Measurements from ENCODE around the gene TMEM63C. TPM values are rescaled to one million over a fixed set of nuclear protein-coding genes. Genes with fewer than 3 reads are reported as not detected.

Gene TMEM63C
- polyA plus RNA-seq (2012; ENCODE audit: missing spikeins), result 0.08 TPM

GRCh38 chr14:77181603-77182437, at the start of gene TMEM63C:
Gene TMEM63C, plus strand, starts transcription at chr14:77181798. Its CDS starts 37,016 bp downstream, at chr14:77218814.
- peak; percentile 27 for FAIRE-seq

GRCh38 chr14:77131871-77132486, 49.6 kb upstream of the TMEM63C start:
- FAIRE-seq, result no peak
- TF ChIP-seq TAF1 (IDR thresholded peaks at IDR 0.05; ENCODE audit: borderline replicate concordance, low read depth, low read length), result no peak
- TF ChIP-seq POLR2A (IDR thresholded peaks at IDR 0.05; ENCODE audit: low read depth, low read length), result no peak
- TF ChIP-seq POLR2AphosphoS5 (IDR thresholded peaks at IDR 0.05; ENCODE audit: low read depth, low read length), result no peak
- DNase-seq (ENCODE audit: insufficient read length), result no peak

More at GRCh38 chr14:77181603-77182437, at the start of gene TMEM63C:
- TF ChIP-seq POLR2A (IDR thresholded peaks at IDR 0.05; ENCODE audit: low read depth, low read length), result no peak
- TF ChIP-seq POLR2AphosphoS5 (IDR thresholded peaks at IDR 0.05; ENCODE audit: low read depth, low read length), result no peak
- TF ChIP-seq TAF1 (IDR thresholded peaks at IDR 0.05; ENCODE audit: borderline replicate concordance, low read depth, low read length), result no peak
- DNase-seq (ENCODE audit: insufficient read length), result peak; percentile 53

GRCh38 chr14:77133720-77134338, 47.8 kb upstream of the TMEM63C start:
- FAIRE-seq (peak; percentile 44), DNase-seq (ENCODE audit: insufficient read length) (peak; percentile 73)
- TF ChIP-seq TAF1 (IDR thresholded peaks at IDR 0.05; ENCODE audit: borderline replicate concordance, low read depth, low read length) (no peak), POLR2AphosphoS5 (IDR thresholded peaks at IDR 0.05; ENCODE audit: low read depth, low read length) (no peak), POLR2A (IDR thresholded peaks at IDR 0.05; ENCODE audit: low read depth, low read length) (no peak)

GRCh38 chr14:77139022-77139421, 42.6 kb upstream of the TMEM63C start:
- no peak for TF ChIP-seq POLR2AphosphoS5 (IDR thresholded peaks at IDR 0.05; ENCODE audit: low read depth, low read length)
- DNase-seq (ENCODE audit: insufficient read length), result no peak
- FAIRE-seq, result no peak

- DNase-seq (ENCODE audit: insufficient read length) (peak; percentile 60), FAIRE-seq (no peak)
- no peak for TF ChIP-seq POLR2AphosphoS5 (IDR thresholded peaks at IDR 0.05; ENCODE audit: low read depth, low read length)
- no peak for TF ChIP-seq TAF1 (IDR thresholded peaks at IDR 0.05; ENCODE audit: borderline replicate concordance, low read depth, low read length)
- no peak for TF ChIP-seq POLR2A (IDR thresholded peaks at IDR 0.05; ENCODE audit: low read depth, low read length)
Observed at GRCh38 chr14:77139540-77140358, 41.8 kb upstream of the TMEM63C start.

GRCh38 chr14:77140359-77141213, 41.0 kb upstream of the TMEM63C start:
- no peak for DNase-seq (ENCODE audit: insufficient read length)
- FAIRE-seq, result no peak
- TF ChIP-seq POLR2A (IDR thresholded peaks at IDR 0.05; ENCODE audit: low read depth, low read length), result no peak
- no peak for TF ChIP-seq TAF1 (IDR thresholded peaks at IDR 0.05; ENCODE audit: borderline replicate concordance, low read depth, low read length)
- TF ChIP-seq POLR2AphosphoS5 (IDR thresholded peaks at IDR 0.05; ENCODE audit: low read depth, low read length), result no peak

- TF ChIP-seq POLR2AphosphoS5 (IDR thresholded peaks at IDR 0.05; ENCODE audit: low read depth, low read length) (no peak), POLR2A (IDR thresholded peaks at IDR 0.05; ENCODE audit: low read depth, low read length) (no peak), TAF1 (IDR thresholded peaks at IDR 0.05; ENCODE audit: borderline replicate concordance, low read depth, low read length) (no peak)
- DNase-seq (ENCODE audit: insufficient read length) (no peak), FAIRE-seq (no peak)
Observed at GRCh38 chr14:77141214-77142004, 40.2 kb upstream of the TMEM63C start, which contains the start of gene ZDHHC22. Gene ZDHHC22, minus strand, starts transcription at chr14:77141791. Its CDS starts 2,053 bp downstream, at chr14:77139738.

GRCh38 chr14:77142005-77142800, 39.4 kb upstream of the TMEM63C start:
- DNase-seq (ENCODE audit: insufficient read length), result no peak
- no peak for TF ChIP-seq POLR2A (IDR thresholded peaks at IDR 0.05; ENCODE audit: low read depth, low read length)
- TF ChIP-seq TAF1 (IDR thresholded peaks at IDR 0.05; ENCODE audit: borderline replicate concordance, low read depth, low read length), result no peak
- peak; percentile 33 for FAIRE-seq

GRCh38 chr14:77143071-77143470, 38.5 kb upstream of the TMEM63C start:
- TF ChIP-seq TAF1 (IDR thresholded peaks at IDR 0.05; ENCODE audit: borderline replicate concordance, low read depth, low read length) (no peak), POLR2AphosphoS5 (IDR thresholded peaks at IDR 0.05; ENCODE audit: low read depth, low read length) (no peak), POLR2A (IDR thresholded peaks at IDR 0.05; ENCODE audit: low read depth, low read length) (no peak)
- FAIRE-seq (no peak), DNase-seq (ENCODE audit: insufficient read length) (no peak)
